Transverse colon (tissue), 4 donors: ENCODE data around the gene ANKRD34A.

Experiments used
- CTCF ChIP-seq, 5 experiments: fragments of 200-600 bp in 3 of 5; fragments of 450-650 bp in 2 of 5; sonication (generic) in 3 of 5; IDR thresholded peaks; 1 replicate in 2 of 5; 2 replicates in 3 of 5; pipeline ENCODE4 v1.5.1; 2016 to 2017; ENCODE audit warnings: antibody characterized with exemption in 5 of 5, inconsistent platforms in 3 of 5, mild to moderate bottlenecking in 2 of 5, moderate library complexity in 1 of 5
- POLR2AphosphoS5 ChIP-seq, 3 donors: sonication (generic); formaldehyde crosslinking; IDR thresholded peaks; one replicate each; pipeline ENCODE4 v1.6.1; 2016; ENCODE audit warnings: antibody characterized with exemption in 3 of 3

GRCh38 chr1:145977016-145977415, 12.6 kb upstream of the ANKRD34A start:
- TF ChIP-seq CTCF (IDR thresholded peaks at IDR 0.05) (no peak), POLR2AphosphoS5 (IDR thresholded peaks at IDR 0.05) (no peak)
